ENCODE data around the gene SPART. TPM values are rescaled to one million over a fixed set of nuclear protein-coding genes. Genes with fewer than 3 reads are reported as not detected.
"Not testable (repeated sequence)": the region's sequence is repeated elsewhere in the genome, so short reads cannot be mapped to it uniquely, and the experiment has no call there.

Gene SPART
- total and polyA plus RNA-seq, 3 donors from 2014 or later = 43.3 to 66.2 (median 48.9) TPM

DNA sequence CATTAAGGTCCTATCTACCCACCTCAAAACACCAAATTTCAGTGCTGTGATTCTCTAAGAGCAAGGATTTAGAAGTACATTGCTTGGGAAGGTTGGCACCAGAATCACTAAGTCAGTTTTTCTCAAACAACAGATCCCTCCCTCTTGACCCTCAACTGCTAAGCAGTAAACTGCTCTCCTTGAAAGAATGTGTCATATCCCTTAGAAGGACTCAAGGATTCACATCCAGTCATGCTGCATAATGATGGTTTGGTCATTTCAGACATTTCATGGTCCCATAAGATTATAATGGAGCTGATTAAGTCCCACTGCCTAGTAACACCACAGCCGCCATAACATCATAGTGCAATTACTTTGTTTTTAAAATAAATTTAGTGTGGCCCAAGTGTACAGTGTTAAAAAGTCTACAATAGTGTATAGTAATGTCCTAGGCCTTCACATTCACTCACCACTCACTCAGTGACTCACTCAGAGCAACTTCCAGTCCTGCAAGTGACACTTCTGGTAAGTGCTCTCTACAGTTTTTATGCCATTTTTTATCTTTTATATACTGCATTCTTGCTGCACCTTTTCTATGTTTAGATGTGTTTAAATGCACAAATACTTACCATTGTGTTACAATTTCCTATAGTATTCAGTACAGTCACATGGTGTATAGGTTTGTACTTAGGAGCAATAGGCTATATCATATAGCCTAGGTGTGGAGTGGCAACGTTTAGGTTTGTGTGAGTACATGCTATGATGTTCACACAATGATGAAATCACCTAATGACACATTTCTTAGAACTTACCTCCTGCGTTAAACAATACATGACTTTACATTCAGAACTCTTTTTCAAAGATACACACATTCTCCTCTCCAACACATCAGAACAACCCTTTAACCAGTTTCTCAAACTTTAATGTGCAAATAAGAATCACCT lies 32.9 kb downstream of the SPART start:
- TF ChIP-seq POLR2A (IDR thresholded peaks at IDR 0.05) = no peak
- TF ChIP-seq, protein P1, sequence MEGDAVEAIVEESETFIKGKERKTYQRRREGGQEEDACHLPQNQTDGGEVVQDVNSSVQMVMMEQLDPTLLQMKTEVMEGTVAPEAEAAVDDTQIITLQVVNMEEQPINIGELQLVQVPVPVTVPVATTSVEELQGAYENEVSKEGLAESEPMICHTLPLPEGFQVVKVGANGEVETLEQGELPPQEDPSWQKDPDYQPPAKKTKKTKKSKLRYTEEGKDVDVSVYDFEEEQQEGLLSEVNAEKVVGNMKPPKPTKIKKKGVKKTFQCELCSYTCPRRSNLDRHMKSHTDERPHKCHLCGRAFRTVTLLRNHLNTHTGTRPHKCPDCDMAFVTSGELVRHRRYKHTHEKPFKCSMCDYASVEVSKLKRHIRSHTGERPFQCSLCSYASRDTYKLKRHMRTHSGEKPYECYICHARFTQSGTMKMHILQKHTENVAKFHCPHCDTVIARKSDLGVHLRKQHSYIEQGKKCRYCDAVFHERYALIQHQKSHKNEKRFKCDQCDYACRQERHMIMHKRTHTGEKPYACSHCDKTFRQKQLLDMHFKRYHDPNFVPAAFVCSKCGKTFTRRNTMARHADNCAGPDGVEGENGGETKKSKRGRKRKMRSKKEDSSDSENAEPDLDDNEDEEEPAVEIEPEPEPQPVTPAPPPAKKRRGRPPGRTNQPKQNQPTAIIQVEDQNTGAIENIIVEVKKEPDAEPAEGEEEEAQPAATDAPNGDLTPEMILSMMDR (IDR thresholded peaks at IDR 0.05) = no peak
- H3K27me3 ChIP-seq = no peaks in the 10 kb centered on the region
- no peaks in the 10 kb centered on the region for H3K9me3 ChIP-seq
- 78 to 80% methylated on average over 3 of the region's 3 CpGs for WGBS, 2 donors
- H3K4me3 ChIP-seq = no peak overlapping the region
- no peaks in the 10 kb centered on the region for H3K36me3 ChIP-seq (ENCODE audit: low read depth, missing control alignments)
- H3K27ac ChIP-seq = no peak overlapping the region
- DNase-seq = no peak
- no peaks in the 10 kb centered on the region for H3K4me1 ChIP-seq
- intact Hi-C loops (cut with DNase I; ENCODE audit: low total_unique reads) = no loop called here

GRCh38 chr13:36310417-36311108 lies 35.6 kb downstream of the SPART start:
- Histone ChIP-seq H3K27ac (no peak overlapping the region), H3K27me3 (no peaks in the 10 kb centered on the region), H3K4me3 (no peak overlapping the region), H3K36me3 (ENCODE audit: low read depth, missing control alignments) (no peaks in the 10 kb centered on the region), H3K4me1 (no peaks in the 10 kb centered on the region), H3K9me3 (no peaks in the 10 kb centered on the region)
- intact Hi-C loops (cut with DNase I; ENCODE audit: low total_unique reads) = no loop called here
- WGBS, 2 donors = 91 to 92% methylated on average over 7 of the region's 7 CpGs
- DNase-seq = no peak
- TF ChIP-seq, protein P1 (IDR thresholded peaks at IDR 0.05) = no peak
- TF ChIP-seq POLR2A (IDR thresholded peaks at IDR 0.05) = no peak

DNA sequence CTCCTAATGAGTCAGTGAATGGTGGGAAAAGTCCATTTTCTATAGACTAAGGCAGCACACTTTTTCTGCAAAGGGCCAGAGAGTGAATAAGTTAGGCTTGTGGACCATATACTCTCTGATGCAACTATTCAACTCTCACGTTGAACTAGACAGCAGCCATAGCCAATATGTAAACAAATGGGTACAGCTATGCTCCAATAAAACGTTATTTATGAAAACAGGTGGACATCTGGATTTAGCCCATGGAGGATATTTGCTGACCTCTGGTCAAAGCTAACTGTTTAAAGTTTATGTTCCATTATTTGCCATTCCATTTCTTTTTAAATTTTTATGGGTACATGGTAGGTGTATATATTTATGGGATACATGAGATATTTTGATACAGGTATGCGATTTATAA lies 43.9 kb downstream of the SPART start:
- Histone ChIP-seq H3K4me1 (peaks cover 18% of the 10 kb centered on the region), H3K36me3 (ENCODE audit: low read depth, missing control alignments) (no peaks in the 10 kb centered on the region), H3K4me3 (no peak overlapping the region), H3K27me3 (no peaks in the 10 kb centered on the region), H3K27ac (no peak overlapping the region), H3K9me3 (no peaks in the 10 kb centered on the region)
- TF ChIP-seq, protein P1 (IDR thresholded peaks at IDR 0.05) = no peak
- TF ChIP-seq POLR2A (IDR thresholded peaks at IDR 0.05) = no peak
- no peak for DNase-seq
- WGBS, 2 donors = 66 to 74% methylated on average over 3 of the region's 3 CpGs
- intact Hi-C loops (cut with DNase I; ENCODE audit: low total_unique reads) = no loop called here

DNA sequence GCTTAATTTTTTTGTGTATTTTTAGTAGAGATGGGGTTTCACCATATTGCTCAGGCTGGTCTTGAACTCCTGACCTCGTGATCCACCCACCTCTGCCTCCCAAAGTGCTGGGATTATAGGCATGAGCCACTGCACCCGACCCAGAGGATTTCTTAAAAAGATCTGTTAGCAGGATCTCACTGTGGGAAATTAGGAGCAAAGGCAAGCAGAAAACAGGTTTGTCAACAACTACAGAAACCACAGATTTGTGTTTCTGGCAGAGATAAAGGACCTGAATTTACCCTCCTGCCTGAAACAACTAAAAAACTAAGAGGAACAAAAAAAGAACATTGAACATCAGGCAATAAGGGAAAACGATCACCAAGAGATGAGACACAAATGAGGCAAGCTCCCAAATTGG lies 46.7 kb downstream of the SPART start:
- H3K27ac ChIP-seq = peak overlapping the region in 1 of 2 donors; percentile 15
- not testable (repeated sequence) for H3K4me3 ChIP-seq

DNA sequence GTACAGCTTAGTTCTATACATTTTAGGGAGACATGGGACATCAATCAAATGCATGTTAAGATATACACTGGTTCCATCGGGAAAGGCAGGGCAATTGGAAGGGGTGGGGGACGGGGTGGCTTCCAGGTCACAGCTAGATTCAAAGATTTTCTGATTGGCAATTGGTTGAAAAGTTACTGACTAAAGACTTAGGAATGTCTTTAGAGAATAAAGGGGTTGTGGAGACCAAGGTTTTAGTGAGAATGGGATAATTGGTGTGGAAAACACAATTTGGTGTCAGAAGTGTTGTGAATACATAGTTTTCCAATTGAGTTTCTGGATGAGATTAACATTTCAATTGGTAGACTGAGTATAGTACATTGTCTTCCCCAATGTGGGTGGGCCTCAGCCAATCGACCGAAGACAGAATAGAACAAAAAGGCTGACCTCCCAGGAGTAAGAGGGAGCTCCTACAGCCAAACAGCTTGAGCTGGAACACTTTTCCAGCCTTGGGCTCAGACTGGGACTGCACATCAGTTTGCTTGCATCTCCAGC lies 47.6 kb downstream of the SPART start:
- intact Hi-C loops (cut with DNase I; ENCODE audit: low total_unique reads) = no loop called here
- DNase-seq = peak; percentile 45
- H3K4me3 ChIP-seq = peak overlapping the region in 1 of 2 donors; percentile 74

More for the DNA sequence above, 46.7 kb downstream of the SPART start:
- DNase-seq; H3K27me3 ChIP-seq; H3K9me3 ChIP-seq; intact Hi-C loops (cut with DNase I; ENCODE audit: low total_unique reads); H3K36me3 ChIP-seq (ENCODE audit: low read depth, missing control alignments): not testable (repeated sequence)
- 53 to 59% methylated on average over 3 of the region's 3 CpGs for WGBS, 2 donors
- H3K4me1 ChIP-seq = peaks cover 18% of the 10 kb centered on the region

More for the DNA sequence above, 47.6 kb downstream of the SPART start:
- TF ChIP-seq POLR2A (IDR thresholded peaks at IDR 0.05) = no peak
- TF ChIP-seq, protein P1 (IDR thresholded peaks at IDR 0.05) = no peak
- no peaks in the 10 kb centered on the region for H3K36me3 ChIP-seq (ENCODE audit: low read depth, missing control alignments)
- H3K27ac ChIP-seq = peak overlapping the region; percentile 71 to 75
- WGBS, 2 donors = 14 to 19% methylated on average over 4 of the region's 4 CpGs
- no peaks in the 10 kb centered on the region for H3K9me3 ChIP-seq
- peaks cover 18% of the 10 kb centered on the region for H3K4me1 ChIP-seq
- no peaks in the 10 kb centered on the region for H3K27me3 ChIP-seq
